AG04450 (cell line): ENCODE results near the gene ACLY. TPM values are rescaled to one million over a fixed set of nuclear protein-coding genes. Genes with fewer than 3 reads are reported as not detected.
"Not testable (repeated sequence)": the region's sequence is repeated elsewhere in the genome, so short reads cannot be mapped to it uniquely, and the experiment has no call there.

Source experiments
- CTCF ChIA-PET: fragments of 300-600, 350-600 bp; formaldehyde crosslinking; extraction: SDS; loops from one replicate; lab custom pipeline; 2022; ENCODE audit warnings: antibody characterized with exemption, inconsistent platforms; lab: Charles Lee
- POLR2A ChIA-PET: fragments of 350-600 bp; formaldehyde crosslinking; extraction: SDS; loops from one replicate; lab custom pipeline; 2021; ENCODE audit warnings: antibody characterized with exemption, inconsistent platforms; lab: Yijun Ruan, JAX
- DNase-seq: peaks from one replicate; pipeline ENCODE4 v3.0.0-alpha.2; 2011; ENCODE audit warnings: low read depth, low spot score
- H3K27ac ChIP-seq: one replicate; pipeline ENCODE4 v1.5.1; 2012; ENCODE audit warnings: low read depth, low read length, control low read depth
- H3K27me3 ChIP-seq: one replicate; pipeline ENCODE4 v1.6.0; 2012; ENCODE audit warnings: low read length; ENCODE audit not compliant: control insufficient read depth, insufficient read depth
- H3K4me3 ChIP-seq: 2 replicates; pipeline ENCODE4 v1.5.1; 2011; ENCODE audit warnings: mild to moderate bottlenecking, low read depth, low read length, control low read depth
- H3K9me3 ChIP-seq: 2 replicates; pipeline ENCODE4 v1.5.1; 2012; ENCODE audit warnings: low read length; ENCODE audit not compliant: control insufficient read depth, insufficient read depth
- polyA plus RNA-seq: library from polyadenylated mRNA; depleted of rRNA; stranded (reverse); fragments of >200 nt; gene quantifications from 2 replicates; pipeline ENCODE4 v1.2.3, GENCODE V29; 2011
- TF ChIP-seq, protein P1 (sequence below): IDR thresholded peaks from 2 replicates; pipeline ENCODE4 v1.5.1; 2011; ENCODE audit warnings: low read depth, low read length, control low read depth, inconsistent platforms

The ACLY gene
- polyA plus RNA-seq, 1 experiment = 161 TPM

DNA sequence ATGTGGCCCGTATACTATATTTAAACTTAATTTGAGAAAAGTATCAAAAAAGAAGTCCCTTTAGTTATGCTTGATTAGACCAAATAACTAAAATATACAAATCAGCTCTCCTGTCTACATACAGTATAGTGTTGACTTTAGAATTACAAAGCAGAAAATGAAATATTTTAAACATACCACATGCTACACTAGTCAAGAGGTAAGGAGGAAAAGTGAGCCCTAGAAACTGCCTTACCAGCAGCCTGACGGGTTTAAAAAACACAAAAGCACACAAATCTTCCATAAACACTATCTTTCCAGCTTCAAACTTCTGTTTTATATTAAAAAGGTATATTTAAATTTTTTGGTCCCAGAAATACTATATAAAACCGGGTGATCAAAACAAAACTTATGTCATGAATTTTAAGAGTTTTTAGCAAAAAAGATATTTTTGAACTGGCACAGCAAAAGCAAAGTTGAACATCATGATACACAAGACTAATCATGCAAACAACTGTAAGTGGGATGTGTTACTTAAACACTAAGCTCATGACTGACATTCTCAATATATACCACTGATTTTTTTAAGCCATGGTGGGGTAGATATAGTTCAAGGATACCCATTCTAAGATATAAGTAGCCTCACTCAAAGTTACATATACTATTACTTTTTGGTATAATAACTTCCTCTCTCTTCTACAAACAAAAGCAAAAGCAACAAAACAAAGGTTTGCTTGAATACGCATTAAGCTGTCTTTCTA is 69.3 kb downstream of the ACLY start:
- ChIA-PET CTCF (interaction anchor here (0.9 to 1.3 kb wide), 3 partner anchors 34 to 112 kb away, joined by 3 to 4 read pairs (median 3); partner anchors contain the start of gene P3H4), POLR2A (no interaction called here)
- TF ChIP-seq, protein P1, sequence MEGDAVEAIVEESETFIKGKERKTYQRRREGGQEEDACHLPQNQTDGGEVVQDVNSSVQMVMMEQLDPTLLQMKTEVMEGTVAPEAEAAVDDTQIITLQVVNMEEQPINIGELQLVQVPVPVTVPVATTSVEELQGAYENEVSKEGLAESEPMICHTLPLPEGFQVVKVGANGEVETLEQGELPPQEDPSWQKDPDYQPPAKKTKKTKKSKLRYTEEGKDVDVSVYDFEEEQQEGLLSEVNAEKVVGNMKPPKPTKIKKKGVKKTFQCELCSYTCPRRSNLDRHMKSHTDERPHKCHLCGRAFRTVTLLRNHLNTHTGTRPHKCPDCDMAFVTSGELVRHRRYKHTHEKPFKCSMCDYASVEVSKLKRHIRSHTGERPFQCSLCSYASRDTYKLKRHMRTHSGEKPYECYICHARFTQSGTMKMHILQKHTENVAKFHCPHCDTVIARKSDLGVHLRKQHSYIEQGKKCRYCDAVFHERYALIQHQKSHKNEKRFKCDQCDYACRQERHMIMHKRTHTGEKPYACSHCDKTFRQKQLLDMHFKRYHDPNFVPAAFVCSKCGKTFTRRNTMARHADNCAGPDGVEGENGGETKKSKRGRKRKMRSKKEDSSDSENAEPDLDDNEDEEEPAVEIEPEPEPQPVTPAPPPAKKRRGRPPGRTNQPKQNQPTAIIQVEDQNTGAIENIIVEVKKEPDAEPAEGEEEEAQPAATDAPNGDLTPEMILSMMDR = no peak

DNA sequence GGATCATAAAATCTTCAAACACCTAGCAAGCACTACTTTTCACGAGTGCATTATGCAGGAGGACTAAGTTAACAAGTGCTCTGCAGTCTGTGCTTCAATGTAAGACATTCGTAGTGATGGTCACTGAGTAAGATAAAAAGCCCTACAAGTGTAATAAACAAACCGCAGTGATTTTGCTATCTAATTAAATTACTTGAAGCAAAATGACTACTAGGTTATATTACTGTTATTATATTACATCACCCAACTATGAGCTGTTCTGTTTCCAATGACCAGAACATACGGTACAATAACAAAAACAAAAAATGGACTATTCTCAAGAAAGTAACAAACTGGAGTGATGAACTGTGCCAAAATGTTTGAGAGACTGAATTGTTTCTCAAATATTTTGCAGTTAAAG is 70.0 kb downstream of the ACLY start:
- Histone ChIP-seq H3K4me3 (no peak overlapping the region), H3K27me3 (no peaks in the 10 kb centered on the region), H3K9me3 (no peaks in the 10 kb centered on the region), H3K27ac (no peak overlapping the region)
- CTCF ChIA-PET = interaction anchor here (0.9 to 1.3 kb wide), 2 partner anchors 37 to 112 kb away, joined by 3 to 4 read pairs; partner anchors contain the start of gene P3H4
- POLR2A ChIA-PET = no interaction called here
- TF ChIP-seq, protein P1 = no peak
- DNase-seq = no peak

More for the DNA sequence above, 69.3 kb downstream of the ACLY start:
- Histone ChIP-seq H3K9me3 (no peaks in the 10 kb centered on the region), H3K27me3 (no peaks in the 10 kb centered on the region), H3K27ac (no peak overlapping the region), H3K4me3 (no peak overlapping the region)
- DNase-seq = no peak

DNA sequence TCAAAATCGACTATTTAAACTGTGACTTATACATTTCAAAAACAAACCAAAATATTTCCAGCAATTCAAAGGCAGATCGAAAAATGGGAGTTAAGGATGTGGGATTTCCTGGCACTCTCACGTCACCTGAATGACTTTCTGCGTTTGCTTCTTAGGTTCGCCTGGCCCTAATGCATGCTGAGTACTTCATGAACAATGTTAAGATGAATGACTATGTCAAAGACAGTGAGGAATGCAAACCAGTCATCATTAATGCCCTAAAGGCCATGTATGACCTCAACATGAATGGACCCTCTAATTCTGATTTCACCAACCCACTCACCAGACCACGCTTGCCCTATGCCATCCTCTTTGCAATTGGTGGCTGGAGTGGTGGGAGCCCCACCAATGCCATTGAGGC is 73.8 kb downstream of the ACLY start:
- TF ChIP-seq, protein P1 = no peak
- no peaks in the 10 kb centered on the region for H3K9me3 ChIP-seq
- ChIA-PET POLR2A (no interaction called here), CTCF (no interaction called here)
- H3K27me3 ChIP-seq = no peaks in the 10 kb centered on the region
- no peak for DNase-seq
- no peak overlapping the region for H3K4me3 ChIP-seq
- no peak overlapping the region for H3K27ac ChIP-seq

DNA sequence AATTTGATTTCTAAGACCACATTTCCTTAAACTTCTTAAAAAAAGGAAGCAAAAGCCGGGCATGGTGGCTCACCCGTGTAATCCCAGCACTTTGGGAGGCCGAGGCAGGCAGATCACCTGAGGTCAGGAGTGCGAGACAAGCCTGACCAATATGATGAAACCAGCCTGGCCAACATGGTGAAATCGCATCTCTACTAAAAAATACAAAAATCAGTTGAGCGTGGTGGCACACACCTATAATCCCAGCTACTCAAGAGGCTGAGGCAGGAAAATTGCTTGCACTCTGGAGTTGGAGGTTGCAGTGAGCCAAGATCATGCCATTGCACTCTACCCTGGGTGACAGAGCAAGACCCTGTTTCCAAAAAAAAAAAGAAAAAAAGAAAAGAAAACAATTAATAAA is 78.0 kb downstream of the ACLY start:
- H3K27me3 ChIP-seq, CTCF ChIA-PET, H3K4me3 ChIP-seq, DNase-seq, H3K9me3 ChIP-seq, H3K27ac ChIP-seq: not testable (repeated sequence)
- POLR2A ChIA-PET = interaction anchor here (0.7 kb wide), 1 partner anchor 67 kb away, joined by 3 read pairs; no protein-coding TSS in a partner anchor

DNA sequence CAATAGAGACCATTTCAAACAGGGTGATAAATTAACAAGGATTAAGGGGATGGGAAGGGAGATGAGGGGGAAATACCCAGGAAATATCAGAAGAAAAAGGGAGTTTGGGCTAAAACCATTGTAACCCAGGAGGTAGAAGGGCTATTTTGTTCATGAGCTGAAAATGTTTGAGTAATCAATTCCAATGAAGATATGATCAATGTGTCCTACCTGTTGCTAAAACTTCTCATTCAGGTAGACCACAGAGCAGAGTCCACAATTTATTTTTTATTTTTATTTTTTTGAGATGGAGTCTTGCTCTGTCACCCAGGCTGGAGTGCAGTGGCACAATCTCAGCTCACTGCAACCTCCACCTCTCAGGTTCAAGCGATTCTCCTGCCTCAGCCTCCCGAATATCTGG is 79.3 kb downstream of the ACLY start:
- CTCF ChIA-PET, H3K9me3 ChIP-seq, H3K27me3 ChIP-seq, H3K27ac ChIP-seq, DNase-seq, POLR2A ChIA-PET, H3K4me3 ChIP-seq: not testable (repeated sequence)
